HepG2 (cell line): ENCODE data around the gene CLCA4. TPM values are rescaled to one million over a fixed set of nuclear protein-coding genes. Genes with fewer than 3 reads are reported as not detected.

ENCODE experiments used
- ATAC-seq: fragments of 200-7000 bp; cut with Tn5 transposase; 3 replicates; pipeline ENCODE4 v1.9.1; 2020; ENCODE audit warnings: mild to moderate bottlenecking, moderate library complexity
- BruUV-seq: library from RNA; stranded (reverse); fragments of 400-500 nt; replicated peaks from 2 replicates; lab custom pipeline; 2021; lab: Mats Ljungman, UMichigan
- CTCF ChIA-PET: fragments of 300-600 bp; formaldehyde crosslinking; extraction: SDS; loops from one replicate; lab custom pipeline; 2021; ENCODE audit warnings: low total read pairs, inconsistent platforms, low intra/inter-chr PET ratio; lab: Yijun Ruan, JAX
- POLR2A ChIA-PET: fragments of 350-600 bp; sonication (Branson Sonifier 250); formaldehyde crosslinking; loops from one replicate; lab custom pipeline; 2020; ENCODE audit warnings: antibody characterized with exemption, inconsistent platforms; lab: Yijun Ruan, JAX
- DNase-seq: peaks from one replicate; pipeline ENCODE4 v3.0.0-alpha.2; 2015; ENCODE audit warnings: low spot score
- FAIRE-seq: peaks from 3 replicates; lab custom pipeline; 2011; peaks lifted over from hg19 to GRCh38; lab: Jason Lieb, UNC
- H2AFZ ChIP-seq: one replicate; pipeline ENCODE4 v1.6.1; 2011; ENCODE audit warnings: low read length, inconsistent platforms
- H3K27ac ChIP-seq: fragments of 300-600 bp; 3 replicates; pipeline ENCODE4 v1.8.0; 2011; ENCODE audit warnings: mixed run types, mild to moderate bottlenecking, mixed read lengths, low read length, inconsistent platforms; ENCODE audit not compliant: insufficient read depth; ENCODE audit errors: extremely low read length
- H3K27me3 ChIP-seq, 2 experiments: fragments of 200-600 bp in 1 of 2; 2 replicates in 1 of 2; 3 replicates in 1 of 2; pipeline versions ENCODE4 v1.6.0 to v1.8.0; 2011; ENCODE audit warnings: low read length in 2 of 2, mild to moderate bottlenecking in 2 of 2, moderate library complexity in 2 of 2, inconsistent platforms in 1 of 2; ENCODE audit not compliant: insufficient read depth in 2 of 2, control insufficient read depth in 1 of 2
- H3K36me3 ChIP-seq, 2 experiments: fragments of 200-600 bp in 1 of 2; replicated peaks in 1 of 2; 2 replicates in 1 of 2; 3 replicates in 1 of 2; pipeline versions ENCODE4 v1.5.1 to v1.8.0; 2011; ENCODE audit warnings: low read length in 2 of 2, inconsistent platforms in 1 of 2; ENCODE audit not compliant: insufficient read depth in 2 of 2, control insufficient read depth in 1 of 2
- H3K4me1 ChIP-seq: 2 replicates; pipeline ENCODE4 v1.5.1; 2012; ENCODE audit warnings: low read length, inconsistent platforms; ENCODE audit not compliant: insufficient read depth
- H3K4me2 ChIP-seq: 2 replicates; pipeline ENCODE4 v1.6.0; 2011; ENCODE audit warnings: low read depth, low read length, inconsistent platforms
- H3K4me3 ChIP-seq, 3 experiments: fragments of 200-600 bp in 1 of 3; sonication (generic), shearing (Covaris generic) in 1 of 3; replicated peaks in 1 of 3; 2 replicates each; pipeline ENCODE4 v1.5.1; 2011 to 2016; ENCODE audit warnings: low read length in 3 of 3, inconsistent platforms in 2 of 3, low read depth in 2 of 3, mild to moderate bottlenecking in 2 of 3, control low read depth in 1 of 3, mixed read lengths in 1 of 3; ENCODE audit not compliant: insufficient read depth in 1 of 3
- H3K79me2 ChIP-seq: one replicate; pipeline ENCODE4 v1.6.1; 2011; ENCODE audit warnings: low read length, inconsistent platforms; ENCODE audit not compliant: insufficient read depth
- H3K9ac ChIP-seq: 2 replicates; pipeline ENCODE4 v1.6.0; 2011; ENCODE audit warnings: mild to moderate bottlenecking, low read depth, low read length, inconsistent platforms; ENCODE audit not compliant: insufficient read depth
- H3K9me3 ChIP-seq: 2 replicates; pipeline ENCODE4 v1.5.1; 2012; ENCODE audit warnings: mild to moderate bottlenecking, low read length
- H4K20me1 ChIP-seq: 2 replicates; pipeline ENCODE4 v1.6.0; 2011; ENCODE audit warnings: inconsistent platforms, mild to moderate bottlenecking, low read length, moderate library complexity; ENCODE audit not compliant: insufficient read depth
- CREM ChIP-seq, 2 experiments: sonication (generic) in 1 of 2; formaldehyde crosslinking in 1 of 2; IDR thresholded peaks; 2 replicates each; pipeline versions ENCODE4 v1.4.0 to v1.6.1; 2016 to 2020; ENCODE audit warnings: antibody characterized with exemption in 1 of 2, mild to moderate bottlenecking in 1 of 2, missing genetic modification reagents in 1 of 2
- ZNF10 ChIP-seq: sonication (generic); formaldehyde crosslinking; IDR thresholded peaks from 2 replicates; pipeline ENCODE4 v1.4.0; 2020; ENCODE audit warnings: mild to moderate bottlenecking, low read depth, missing genetic modification reagents, borderline replicate concordance
- ZNF143 ChIP-seq: sonication (generic); formaldehyde crosslinking; IDR thresholded peaks from 2 replicates; pipeline ENCODE4 v1.4.0; 2020; ENCODE audit warnings: missing genetic modification reagents
- ZNF160 ChIP-seq: sonication (generic); formaldehyde crosslinking; IDR thresholded peaks from 2 replicates; pipeline ENCODE4 v1.8.0; 2022; ENCODE audit warnings: mild to moderate bottlenecking, inconsistent platforms, missing genetic modification reagents
- ZNF331 ChIP-seq: sonication (generic); formaldehyde crosslinking; IDR thresholded peaks from 2 replicates; pipeline ENCODE4 v1.4.0; 2020; ENCODE audit warnings: missing genetic modification reagents
- ZNF841 ChIP-seq: sonication (generic); formaldehyde crosslinking; IDR thresholded peaks from 2 replicates; pipeline ENCODE4 v1.8.1; 2023; ENCODE audit warnings: missing genetic modification reagents, borderline replicate concordance
- WGBS: methylation state at CpG from one replicate; pipeline ENCODE4 v1.1.6; 2017; ENCODE audit warnings: low lambda C conversion rate; 5-methylcytosine and 5-hydroxymethylcytosine counted together
- in situ Hi-C: cut with HindIII; loops from 2 replicates; pipeline ENCODE4 v1.10.0; 2017; ENCODE audit warnings: low pct_unique_long_range_greater_than_20kb; ENCODE audit not compliant: extremely low pct_ligation_motif_present
- intact Hi-C: fragments of 100-400 bp; cut with micrococcal nuclease; formaldehyde crosslinking; loops from one replicate; pipeline ENCODE4 v1.10.0; 2022; ENCODE audit not compliant: unreplicated experiment
- polyA plus RNA-seq, 8 experiments: library from polyadenylated mRNA; depleted of rRNA in 3 of 8; stranded (reverse) in 7 of 8; unstranded in 1 of 8; fragments of >200 nt; fragmentation: Illumina TruSeq in 4 of 8; extraction: Trizol in 4 of 8; gene quantifications; 2 replicates each; pipeline versions ENCODE4 v1.2.1 to v1.2.3, GENCODE V29; 2011 to 2016; ENCODE audit warnings: low read depth in 4 of 8, missing spikeins in 1 of 8, mixed read lengths in 1 of 8; ENCODE audit not compliant: insufficient read depth in 1 of 8
- total RNA-seq, 5 experiments: library from RNA; depleted of rRNA; stranded (reverse); fragments of >200 nt; fragmentation: Illumina TruSeq; extraction: Trizol; gene quantifications; 2 replicates each; pipeline ENCODE4 v1.2.3, GENCODE V29; 2016; ENCODE audit warnings: low read depth in 1 of 5
- TF ChIP-seq, protein P1 (sequence below): fragments of 450-650 bp; IDR thresholded peaks from 2 replicates; pipeline ENCODE4 v1.6.1; 2016
- TF ChIP-seq, protein P2 (sequence below): sonication (generic); formaldehyde crosslinking; IDR thresholded peaks from 2 replicates; pipeline ENCODE4 v1.4.0; 2020; ENCODE audit warnings: mild to moderate bottlenecking, missing genetic modification reagents

The CLCA4 gene
- total and polyA plus RNA-seq, 2 of the 13 experiments (the other 11 are each of a cell fraction or from before 2014, with no cell fraction given), result not detected

- TF ChIP-seq ZNF331 (CRISPR knock-in tag), result no peak
Observed at GRCh38 chr1:86594284-86594770, 47.4 kb downstream of the CLCA4 start (continued).

DNA sequence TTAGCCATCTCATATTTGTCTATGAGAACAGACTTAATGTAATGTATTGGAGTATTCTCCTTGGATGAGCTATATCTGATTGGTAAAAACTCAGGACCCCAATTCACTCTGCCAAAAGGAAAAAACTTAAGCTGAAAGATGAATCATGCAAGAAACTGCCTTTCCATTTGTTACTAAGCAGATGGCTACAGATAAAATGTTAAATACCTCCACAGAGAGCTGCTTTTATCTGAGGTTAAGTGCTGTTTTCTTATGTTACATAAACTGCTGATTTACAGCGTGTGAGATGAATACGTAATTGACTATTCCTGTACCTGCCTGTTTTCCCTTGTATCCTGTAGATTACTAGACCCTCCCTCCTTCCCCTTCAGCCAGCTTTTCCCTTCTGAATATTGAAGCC, 49.3 kb downstream of the CLCA4 start:
- no peak for DNase-seq
- H3K36me3 ChIP-seq, result no peaks in the 10 kb centered on the region
- ATAC-seq, result no peak
- 0% methylated on average over 2 of the region's 2 CpGs for WGBS
- BruUV-seq, result no TSS peak
- no peak for FAIRE-seq
- POLR2A ChIA-PET, result no interaction called here
- H3K4me1 ChIP-seq, result no peaks in the 10 kb centered on the region
- H2AFZ ChIP-seq, result no peak overlapping the region
- TF ChIP-seq ZNF160 (CRISPR knock-in tag) (no peak), ZNF10 (CRISPR knock-in tag) (no peak), ZNF841 (CRISPR knock-in tag) (no peak), CREM (IDR thresholded peaks at IDR 0.05) (no peak), CREM (CRISPR knock-in tag; IDR thresholded peaks at IDR 0.05) (no peak), ZNF143 (CRISPR knock-in tag) (no peak)
- TF ChIP-seq, protein P1, sequence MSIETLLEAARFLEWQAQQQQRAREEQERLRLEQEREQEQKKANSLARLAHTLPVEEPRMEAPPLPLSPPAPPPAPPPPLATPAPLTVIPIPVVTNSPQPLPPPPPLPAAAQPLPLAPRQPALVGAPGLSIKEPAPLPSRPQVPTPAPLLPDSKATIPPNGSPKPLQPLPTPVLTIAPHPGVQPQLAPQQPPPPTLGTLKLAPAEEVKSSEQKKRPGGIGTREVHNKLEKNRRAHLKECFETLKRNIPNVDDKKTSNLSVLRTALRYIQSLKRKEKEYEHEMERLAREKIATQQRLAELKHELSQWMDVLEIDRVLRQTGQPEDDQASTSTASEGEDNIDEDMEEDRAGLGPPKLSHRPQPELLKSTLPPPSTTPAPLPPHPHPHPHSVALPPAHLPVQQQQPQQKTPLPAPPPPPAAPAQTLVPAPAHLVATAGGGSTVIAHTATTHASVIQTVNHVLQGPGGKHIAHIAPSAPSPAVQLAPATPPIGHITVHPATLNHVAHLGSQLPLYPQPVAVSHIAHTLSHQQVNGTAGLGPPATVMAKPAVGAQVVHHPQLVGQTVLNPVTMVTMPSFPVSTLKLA, result no peak
- TF ChIP-seq, protein P2, sequence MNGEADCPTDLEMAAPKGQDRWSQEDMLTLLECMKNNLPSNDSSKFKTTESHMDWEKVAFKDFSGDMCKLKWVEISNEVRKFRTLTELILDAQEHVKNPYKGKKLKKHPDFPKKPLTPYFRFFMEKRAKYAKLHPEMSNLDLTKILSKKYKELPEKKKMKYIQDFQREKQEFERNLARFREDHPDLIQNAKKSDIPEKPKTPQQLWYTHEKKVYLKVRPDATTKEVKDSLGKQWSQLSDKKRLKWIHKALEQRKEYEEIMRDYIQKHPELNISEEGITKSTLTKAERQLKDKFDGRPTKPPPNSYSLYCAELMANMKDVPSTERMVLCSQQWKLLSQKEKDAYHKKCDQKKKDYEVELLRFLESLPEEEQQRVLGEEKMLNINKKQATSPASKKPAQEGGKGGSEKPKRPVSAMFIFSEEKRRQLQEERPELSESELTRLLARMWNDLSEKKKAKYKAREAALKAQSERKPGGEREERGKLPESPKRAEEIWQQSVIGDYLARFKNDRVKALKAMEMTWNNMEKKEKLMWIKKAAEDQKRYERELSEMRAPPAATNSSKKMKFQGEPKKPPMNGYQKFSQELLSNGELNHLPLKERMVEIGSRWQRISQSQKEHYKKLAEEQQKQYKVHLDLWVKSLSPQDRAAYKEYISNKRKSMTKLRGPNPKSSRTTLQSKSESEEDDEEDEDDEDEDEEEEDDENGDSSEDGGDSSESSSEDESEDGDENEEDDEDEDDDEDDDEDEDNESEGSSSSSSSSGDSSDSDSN (CRISPR knock-in tag), result no peak
- TF ChIP-seq, all 625 proteins: peak for 0
- H3K9ac ChIP-seq, result no peak overlapping the region
- in situ Hi-C loops (no loop called here), intact Hi-C loops (no loop called here)
- peaks cover 0 to 4% of the 10 kb centered on the region in 2 experiments; a peak in 2 of 5 replicates for H3K27me3 ChIP-seq
- CTCF ChIA-PET, result no interaction called here
- no peaks in the 10 kb centered on the region for H3K9me3 ChIP-seq
- H3K79me2 ChIP-seq, result no peaks in the 10 kb centered on the region
- H3K27ac ChIP-seq, result no peak overlapping the region
- no peaks in the 10 kb centered on the region for H4K20me1 ChIP-seq
- H3K4me2 ChIP-seq, result no peak overlapping the region
- no peak overlapping the region for H3K4me3 ChIP-seq
